GM12872 (cell line): ENCODE results near the gene PLK5.

Experiments used
- CTCF ChIP-seq: IDR thresholded peaks from 3 replicates; pipeline ENCODE4 v1.5.1; 2011; ENCODE audit warnings: low read depth, mild to moderate bottlenecking, low read length, moderate library complexity; ENCODE audit not compliant: insufficient read depth

The PLK5 gene

GRCh38 chr19:1580957-1581356 lies 57.1 kb downstream of the PLK5 start:
- TF ChIP-seq CTCF = no peak

- TF ChIP-seq CTCF = no peak
Measured at GRCh38 chr19:1582201-1582600, 58.3 kb downstream of the PLK5 start.

- TF ChIP-seq CTCF = no peak
Measured at GRCh38 chr19:1584500-1585242, 60.8 kb downstream of the PLK5 start.

- no peak for TF ChIP-seq CTCF
Measured at GRCh38 chr19:1585243-1585580, 61.3 kb downstream of the PLK5 start.
